VCaP (cell line): ENCODE results near the gene BEND6.

Experiments used
- H3K27ac ChIP-seq: fragments of 450-650 bp; 2 replicates; pipeline ENCODE4 v1.5.1; 2017
- CTCF ChIP-seq: fragments of 450-650 bp; conservative IDR thresholded peaks from 2 replicates; pipeline ENCODE4 v1.5.1; 2017; ENCODE audit warnings: mild to moderate bottlenecking, moderate library complexity

Gene BEND6

GRCh38 chr6:56914798-56915658 lies 39.9 kb upstream of the BEND6 start:
- no peak overlapping the region for H3K27ac ChIP-seq
- TF ChIP-seq CTCF: no peak

- no peak overlapping the region for H3K27ac ChIP-seq
- no peak for TF ChIP-seq CTCF
Observed at GRCh38 chr6:56915832-56916231, 39.1 kb upstream of the BEND6 start.

GRCh38 chr6:56916849-56917551 lies 37.9 kb upstream of the BEND6 start:
- TF ChIP-seq CTCF: no peak
- no peak overlapping the region for H3K27ac ChIP-seq

- no peak for TF ChIP-seq CTCF
- H3K27ac ChIP-seq: no peak overlapping the region
Observed at GRCh38 chr6:56922645-56923044, 32.3 kb upstream of the BEND6 start.

GRCh38 chr6:56923565-56923964 lies 31.3 kb upstream of the BEND6 start:
- no peak for TF ChIP-seq CTCF
- no peak overlapping the region for H3K27ac ChIP-seq

GRCh38 chr6:56927538-56928453 lies 27.1 kb upstream of the BEND6 start:
- H3K27ac ChIP-seq: no peak overlapping the region
- TF ChIP-seq CTCF: no peak

- TF ChIP-seq CTCF: no peak
Observed at GRCh38 chr6:56930846-56931245, 24.1 kb upstream of the BEND6 start.

More at GRCh38 chr6:56930846-56931245, 24.1 kb upstream of the BEND6 start:
- H3K27ac ChIP-seq: no peak overlapping the region
